Right ventricle myocardium superior (tissue), 1 donor: Measurements from ENCODE around the gene PAIP2. TPM values are rescaled to one million over a fixed set of nuclear protein-coding genes. Genes with fewer than 3 reads are reported as not detected.
"Not testable (repeated sequence)": the region's sequence is repeated elsewhere in the genome, so short reads cannot be mapped to it uniquely, and the experiment has no call there.

Experiments
- ATAC-seq: fragments of 200-7000 bp; cut with Tn5 transposase; one replicate; pipeline ENCODE4 v1.9.1; 2020; ENCODE audit warnings: mild to moderate bottlenecking; ENCODE audit not compliant: poor library complexity
- DNase-seq: peaks from one replicate; pipeline ENCODE4 v3.0.0-alpha.2; 2020
- intact Hi-C: fragments of 100-400 bp; cut with DNase I; formaldehyde crosslinking; loops from one replicate; pipeline ENCODE4 v1.11.2; 2022
- total RNA-seq: library from RNA; stranded (reverse); fragmentation: NEBNext Ultra II Directional; extraction: Animal tissue kit (Norgen Biotek cat#: 25700); gene quantifications from one replicate; pipeline ENCODE4 v1.2.1, GENCODE V29; 2021
- donor health status: DM: no; HTN: yes; CAD: no; lungs with severe emphysema.

PAIP2 gene
- total RNA-seq, 1 donor from 2014 or later: 142 TPM

GRCh38 chr5:139399501-139400121 is 58.0 kb downstream of the PAIP2 start:
- DNase-seq (no peak), ATAC-seq (no peak)
- intact Hi-C loops: no loop called here

GRCh38 chr5:139401546-139401945 is 59.9 kb downstream of the PAIP2 start:
- DNase-seq: peak; percentile 28
- intact Hi-C loops: no loop called here
- ATAC-seq: no peak

DNA sequence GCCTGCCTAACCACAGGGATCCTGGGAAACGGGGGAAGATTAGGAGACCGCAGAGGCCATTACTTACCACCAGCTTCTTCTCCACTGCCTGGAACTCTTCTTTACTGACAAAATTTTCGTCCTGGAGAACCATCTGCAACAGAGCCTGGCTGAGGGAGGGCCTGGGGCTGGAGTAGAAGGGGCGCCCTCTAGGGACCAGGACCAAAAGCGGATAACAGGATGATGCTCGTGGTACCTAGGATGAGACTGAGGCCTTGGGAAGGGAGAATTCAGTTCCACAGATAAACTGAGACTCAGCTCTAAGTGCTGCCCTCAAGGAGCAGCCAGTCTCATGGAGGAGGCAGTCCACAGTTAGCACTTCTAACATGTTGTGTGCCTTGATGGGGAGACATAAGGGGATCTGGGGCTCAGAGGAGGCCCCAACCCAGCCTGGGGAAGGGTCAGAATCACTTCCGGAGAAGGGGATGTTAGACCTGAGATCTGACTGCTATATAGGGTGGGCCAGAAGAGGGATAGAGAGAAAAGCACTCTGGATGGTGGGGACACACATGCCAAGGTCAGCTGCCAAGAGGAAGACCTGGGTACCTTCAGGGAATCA is 61.0 kb downstream of the PAIP2 start:
- DNase-seq (peak; percentile 35), ATAC-seq (no peak)
- intact Hi-C loops: no loop called here

DNA sequence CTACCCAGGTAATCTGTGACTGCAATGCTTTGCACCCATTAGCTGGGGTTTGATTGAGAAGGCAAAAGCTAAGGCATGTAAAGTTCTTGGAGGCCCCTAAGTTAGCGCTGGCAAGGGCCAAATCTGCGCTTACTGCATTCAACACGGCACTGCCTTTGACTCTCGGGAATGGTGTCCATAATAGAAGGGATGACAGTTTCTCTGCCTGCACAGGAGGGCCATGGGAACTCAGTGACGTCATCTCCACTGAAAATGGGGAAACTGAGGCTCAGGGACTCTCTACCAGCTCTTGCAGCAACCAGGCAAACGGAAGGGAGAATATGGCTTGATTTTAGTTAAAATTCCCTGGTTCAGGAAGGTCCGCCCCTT is 61.7 kb downstream of the PAIP2 start:
- ATAC-seq (peak; percentile 7), DNase-seq (no peak)
- intact Hi-C loops: no loop called here

GRCh38 chr5:139403787-139404483 is 62.3 kb downstream of the PAIP2 start, which contains the start of gene SPATA24:
SPATA24 (minus strand) TSS chr5:139404089; CDS start chr5:139404060, 29 bp downstream.
- peak; percentile 97 for ATAC-seq
- intact Hi-C loops: no loop called here

DNA sequence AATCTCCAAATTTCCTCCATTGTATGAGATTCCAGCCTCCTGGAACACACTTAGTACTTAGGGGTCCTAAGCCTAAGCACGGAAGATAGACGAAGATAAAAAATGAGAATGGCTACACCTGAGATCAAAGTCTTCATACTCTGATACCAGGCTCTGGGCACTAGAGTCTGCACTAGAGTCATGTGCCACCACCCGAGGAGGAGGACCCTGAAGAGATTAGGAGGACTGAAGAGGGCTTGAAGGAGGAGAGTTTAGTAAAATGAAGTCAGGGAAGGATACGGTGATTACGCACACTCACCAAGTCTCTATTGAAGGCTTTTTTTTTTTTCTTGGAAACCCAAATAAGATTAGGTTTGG is 62.8 kb downstream of the PAIP2 start:
- ATAC-seq (no peak), DNase-seq (no peak)
- intact Hi-C loops: no loop called here

More at GRCh38 chr5:139403787-139404483, 62.3 kb downstream of the PAIP2 start, which contains the start of gene SPATA24:
- peak; percentile 99 for DNase-seq

- DNase-seq (no peak), ATAC-seq (no peak)
- intact Hi-C loops: no loop called here
Measured at GRCh38 chr5:139406963-139407362, 65.3 kb downstream of the PAIP2 start.

DNA sequence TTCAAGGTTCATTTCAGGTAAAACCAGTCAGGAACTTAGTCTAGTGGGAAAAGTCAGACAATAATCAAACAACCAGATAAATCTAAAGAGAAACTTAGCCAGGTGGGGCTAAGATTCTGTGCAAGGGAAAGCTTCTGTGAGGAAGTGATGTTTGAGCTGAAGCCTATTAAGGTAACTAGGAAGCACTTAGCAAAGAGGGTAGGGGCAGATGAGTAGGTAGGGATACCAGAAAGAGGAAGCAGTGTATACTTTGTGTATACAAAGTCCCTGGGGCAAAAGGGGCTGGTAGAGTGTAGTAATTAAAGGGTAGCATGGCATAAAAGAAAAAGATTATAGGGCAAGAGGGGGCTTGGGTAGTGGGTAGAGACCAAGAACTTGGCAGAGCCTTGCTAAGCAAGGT is 65.9 kb downstream of the PAIP2 start:
- ATAC-seq (no peak), DNase-seq (no peak)
- intact Hi-C loops: no loop called here

- no peak for DNase-seq
- intact Hi-C loops: no loop called here
- no peak for ATAC-seq
Measured at GRCh38 chr5:139408191-139408590, 66.5 kb downstream of the PAIP2 start.

GRCh38 chr5:139409116-139409515 is 67.5 kb downstream of the PAIP2 start:
- not testable (repeated sequence) for ATAC-seq

GRCh38 chr5:139410121-139410992 is 68.7 kb downstream of the PAIP2 start:
- DNase-seq: no peak
- intact Hi-C loops: loop anchor here (10.0 kb wide), 1 partner anchor 116 kb away; the partner anchor contains the start of gene MATR3
- no peak for ATAC-seq

More at GRCh38 chr5:139409116-139409515, 67.5 kb downstream of the PAIP2 start:
- DNase-seq, intact Hi-C loops: not testable (repeated sequence)

- ATAC-seq (no peak), DNase-seq (no peak)
- intact Hi-C loops: loop anchor here (10.0 kb wide), 1 partner anchor 116 kb away; the partner anchor contains the start of gene MATR3
Measured at GRCh38 chr5:139410993-139411828, 69.6 kb downstream of the PAIP2 start.

GRCh38 chr5:139413153-139413552 is 71.5 kb downstream of the PAIP2 start:
- ATAC-seq (no peak), DNase-seq (no peak)
- intact Hi-C loops: loop anchor here (10.0 kb wide), 1 partner anchor 118 kb away; the partner anchor contains the start of gene MATR3

DNA sequence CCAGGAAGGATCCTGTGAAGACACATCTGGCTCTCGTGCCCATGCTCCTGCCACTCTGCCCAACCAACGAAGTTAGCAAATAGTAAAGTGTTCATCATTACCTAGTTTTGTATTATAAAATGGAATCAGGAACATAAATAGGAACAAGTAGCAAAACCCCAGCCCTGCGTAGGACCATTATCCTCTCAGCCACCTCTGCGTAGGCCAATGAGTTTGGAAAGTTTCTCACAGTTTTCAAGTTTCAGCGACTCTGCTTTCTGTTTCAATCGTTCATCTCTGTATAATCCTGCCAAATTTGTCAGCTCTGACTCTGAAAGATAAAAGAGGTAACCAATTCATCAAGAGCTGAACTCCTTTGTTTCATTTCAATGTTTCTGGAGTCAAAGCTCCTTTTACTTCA is 72.3 kb downstream of the PAIP2 start:
- no peak for DNase-seq
- intact Hi-C loops: loop anchor here (10.0 kb wide), 1 partner anchor 119 kb away; the partner anchor contains the start of gene MATR3
- no peak for ATAC-seq

GRCh38 chr5:139414581-139415130 is 73.0 kb downstream of the PAIP2 start:
- intact Hi-C loops: loop anchor here (10.0 kb wide), 1 partner anchor 120 kb away; the partner anchor contains the start of gene MATR3
- DNase-seq (no peak), ATAC-seq (no peak)

DNA sequence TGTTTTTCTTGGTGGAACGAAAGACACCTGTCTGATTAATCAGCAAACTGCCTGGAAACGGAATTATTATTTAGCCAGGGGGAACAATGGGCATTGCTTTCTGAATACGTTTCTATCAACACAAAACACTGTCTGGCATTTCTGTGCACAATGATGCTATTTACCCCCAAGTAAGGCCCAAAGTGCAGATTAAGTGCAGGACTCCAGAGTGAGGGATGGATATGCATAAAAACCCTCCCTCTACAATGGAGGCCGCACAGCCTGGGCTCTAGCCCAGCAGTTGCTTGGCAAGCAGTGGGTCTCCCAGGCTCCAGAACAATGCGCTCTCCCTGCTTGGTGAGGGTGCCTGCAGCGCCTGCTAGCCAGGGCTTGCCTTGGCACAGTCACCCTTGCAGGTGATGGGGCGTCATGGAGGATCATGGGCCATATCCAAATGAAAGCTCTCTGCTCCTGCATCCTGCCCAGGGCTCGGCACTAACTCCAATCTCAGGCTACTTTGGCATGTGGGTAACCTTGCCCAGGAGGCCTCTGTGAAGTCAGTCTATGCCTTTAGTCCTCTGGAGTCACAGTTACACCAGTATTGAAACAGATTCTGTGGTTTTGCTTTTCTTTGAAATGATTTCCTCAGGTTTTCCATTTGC is 73.7 kb downstream of the PAIP2 start:
- peak; percentile 67 for ATAC-seq
- DNase-seq: peak; percentile 74
- intact Hi-C loops: loop anchor here (10.0 kb wide), 1 partner anchor 121 kb away; the partner anchor contains the start of gene MATR3

GRCh38 chr5:139415869-139416268 is 74.2 kb downstream of the PAIP2 start:
- ATAC-seq (no peak), DNase-seq (no peak)
- intact Hi-C loops: loop anchor here (10.0 kb wide), 1 partner anchor 121 kb away; the partner anchor contains the start of gene MATR3
